ENCODE measurements around the gene UNC80.

DNA sequence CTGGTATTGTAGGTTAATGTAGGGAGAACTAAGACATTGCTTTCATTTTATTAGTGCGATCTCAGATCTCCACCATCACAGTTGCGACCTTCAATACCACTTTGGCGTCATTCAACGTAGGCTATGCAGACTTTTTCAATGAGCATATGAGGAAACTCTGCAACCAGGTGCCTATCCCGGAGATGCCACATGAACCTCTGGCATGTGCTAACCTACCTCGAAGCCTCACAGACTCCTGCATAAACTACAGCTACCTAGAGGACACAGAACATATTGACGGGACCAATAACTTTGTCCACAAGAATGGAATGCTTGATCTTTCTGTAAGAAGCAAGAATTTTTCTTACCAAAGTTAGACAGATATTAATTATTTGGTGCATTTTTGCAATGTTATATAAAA lies 47.3 kb downstream of the UNC80 start:
- no peak for TF ChIP-seq POLR2A (IDR thresholded peaks at IDR 0.05)
- TF ChIP-seq, protein P1, sequence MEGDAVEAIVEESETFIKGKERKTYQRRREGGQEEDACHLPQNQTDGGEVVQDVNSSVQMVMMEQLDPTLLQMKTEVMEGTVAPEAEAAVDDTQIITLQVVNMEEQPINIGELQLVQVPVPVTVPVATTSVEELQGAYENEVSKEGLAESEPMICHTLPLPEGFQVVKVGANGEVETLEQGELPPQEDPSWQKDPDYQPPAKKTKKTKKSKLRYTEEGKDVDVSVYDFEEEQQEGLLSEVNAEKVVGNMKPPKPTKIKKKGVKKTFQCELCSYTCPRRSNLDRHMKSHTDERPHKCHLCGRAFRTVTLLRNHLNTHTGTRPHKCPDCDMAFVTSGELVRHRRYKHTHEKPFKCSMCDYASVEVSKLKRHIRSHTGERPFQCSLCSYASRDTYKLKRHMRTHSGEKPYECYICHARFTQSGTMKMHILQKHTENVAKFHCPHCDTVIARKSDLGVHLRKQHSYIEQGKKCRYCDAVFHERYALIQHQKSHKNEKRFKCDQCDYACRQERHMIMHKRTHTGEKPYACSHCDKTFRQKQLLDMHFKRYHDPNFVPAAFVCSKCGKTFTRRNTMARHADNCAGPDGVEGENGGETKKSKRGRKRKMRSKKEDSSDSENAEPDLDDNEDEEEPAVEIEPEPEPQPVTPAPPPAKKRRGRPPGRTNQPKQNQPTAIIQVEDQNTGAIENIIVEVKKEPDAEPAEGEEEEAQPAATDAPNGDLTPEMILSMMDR (IDR thresholded peaks at IDR 0.05): no peak
